ENCODE data around the gene RPTOR. TPM values are rescaled to one million over a fixed set of nuclear protein-coding genes. Genes with fewer than 3 reads are reported as not detected.

RPTOR gene
- total and polyA plus RNA-seq, 4 experiments from 2014 or later: 2.4 to 51.8 (median 29.6) TPM

DNA sequence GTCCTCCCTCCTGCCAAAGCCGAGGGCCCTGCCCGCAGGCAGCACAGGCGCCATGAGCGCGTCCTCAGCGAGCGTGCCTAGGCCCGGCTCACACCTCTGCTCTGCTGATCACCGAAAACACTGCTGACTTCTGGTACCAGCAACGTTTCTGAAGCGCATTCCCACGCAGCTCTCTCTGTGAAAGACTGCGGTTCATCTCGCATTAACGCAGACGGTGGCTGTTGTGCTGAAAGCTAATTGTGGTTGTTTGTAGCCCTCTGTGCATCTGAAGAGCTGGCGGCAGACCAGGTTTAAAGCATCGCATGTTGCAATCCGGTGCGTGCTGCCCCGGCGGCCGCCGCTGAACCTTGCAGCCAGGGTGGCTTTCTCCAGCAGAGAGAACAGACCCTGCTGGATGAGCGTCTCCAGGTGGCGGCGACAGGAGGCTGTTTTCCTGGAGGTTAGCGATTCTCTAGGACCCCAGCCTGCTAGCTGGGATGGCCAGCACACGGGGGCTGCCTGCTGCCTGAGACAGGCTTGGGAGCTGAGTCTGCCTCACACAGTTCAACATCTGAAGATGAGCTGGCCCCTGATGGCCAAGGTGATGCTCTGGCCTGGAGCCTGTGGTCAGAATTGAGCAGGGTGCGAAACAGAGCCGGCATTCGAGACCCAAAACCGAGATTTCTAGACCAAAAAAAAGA lies 397.2 kb downstream of the RPTOR start:
- Mint-ChIP-seq H3K4me3 (no peak overlapping the region), H3K27ac (no peak overlapping the region), H3K9me3 (no peaks in the 10 kb centered on the region), H3K36me3 (peaks cover 23 to 27% of the 10 kb centered on the region in 2 donors), H3K27me3 (no peaks in the 10 kb centered on the region), H3K4me1 (peaks cover 16 to 33% (median 25%) of the 10 kb centered on the region in 4 donors)
- no peak overlapping the region for H3K4me3 ChIP-seq (ENCODE audit: low read length in 2 of 2)
- DNase-seq: no peak
- intact Hi-C loops (cut with micrococcal nuclease): no loop called here
- no peak overlapping the region for H3K27ac ChIP-seq (ENCODE audit: low read depth, low read length)
- H3K36me3 ChIP-seq (ENCODE audit: insufficient read depth, low read length): peaks cover 10% of the 10 kb centered on the region
- no peaks in the 10 kb centered on the region for H3K9me3 ChIP-seq (ENCODE audit: control insufficient read depth in 1 of 2, low read length in 2 of 2)
- no peaks in the 10 kb centered on the region for H3K27me3 ChIP-seq (ENCODE audit: insufficient read depth, low read length)
- POLR2A ChIA-PET (ENCODE audit: partially characterized antibody): no interaction called here
- CTCF ChIA-PET (ENCODE audit: partially characterized antibody): interaction anchor here (1.0 to 1.1 kb wide), 2 partner anchors 12 to 76 kb away, joined by 3 to 4 read pairs; no protein-coding TSS in a partner anchor
- H3K4me1 ChIP-seq (ENCODE audit: insufficient read depth, low read length): peaks cover 28% of the 10 kb centered on the region

DNA sequence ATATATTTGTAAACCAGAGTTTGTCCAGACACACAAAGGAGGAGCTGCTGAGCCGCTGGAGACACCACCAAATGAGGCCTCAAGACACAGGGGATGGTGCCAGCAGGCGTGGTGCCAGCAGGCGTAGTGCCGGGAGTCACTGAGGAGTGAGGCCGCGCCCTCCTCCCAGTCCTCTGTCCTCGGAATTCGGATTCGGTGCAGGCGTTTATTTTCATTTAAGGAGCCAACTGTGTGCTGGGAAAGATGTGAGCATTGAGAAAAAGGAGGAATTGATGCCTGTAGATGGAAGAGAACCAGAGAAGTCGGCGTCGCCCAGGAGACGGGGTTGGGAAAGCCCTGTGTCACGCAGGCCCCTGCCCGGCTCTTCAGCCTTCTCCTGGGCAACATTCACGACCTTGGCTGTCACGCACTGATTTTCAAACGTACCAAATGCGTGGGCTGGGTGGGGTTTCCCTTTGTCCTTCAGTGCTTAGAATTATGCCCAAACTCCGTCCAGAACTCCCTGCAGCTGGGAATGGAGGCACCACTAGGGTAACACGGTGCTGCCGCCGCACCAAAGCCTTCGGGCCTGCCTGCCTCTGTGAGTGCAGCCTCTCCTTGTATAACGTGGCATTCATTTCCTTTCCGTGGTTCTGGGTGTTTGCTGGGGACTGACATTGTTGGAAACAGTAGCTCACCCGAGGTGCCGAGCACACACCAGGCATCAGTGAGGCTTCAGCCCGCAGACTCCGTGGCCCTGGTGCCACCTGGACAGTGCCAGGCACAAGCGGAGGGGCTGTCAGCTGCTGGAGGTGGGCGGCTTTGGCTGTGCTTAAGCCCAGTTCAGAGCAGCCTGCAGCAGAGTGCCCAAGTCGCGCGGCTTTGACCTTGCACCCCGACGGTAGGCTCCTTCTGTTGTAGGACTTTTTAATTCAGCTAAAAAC lies 398.0 kb downstream of the RPTOR start:
- H3K27me3 Mint-ChIP-seq: no peaks in the 10 kb centered on the region

DNA sequence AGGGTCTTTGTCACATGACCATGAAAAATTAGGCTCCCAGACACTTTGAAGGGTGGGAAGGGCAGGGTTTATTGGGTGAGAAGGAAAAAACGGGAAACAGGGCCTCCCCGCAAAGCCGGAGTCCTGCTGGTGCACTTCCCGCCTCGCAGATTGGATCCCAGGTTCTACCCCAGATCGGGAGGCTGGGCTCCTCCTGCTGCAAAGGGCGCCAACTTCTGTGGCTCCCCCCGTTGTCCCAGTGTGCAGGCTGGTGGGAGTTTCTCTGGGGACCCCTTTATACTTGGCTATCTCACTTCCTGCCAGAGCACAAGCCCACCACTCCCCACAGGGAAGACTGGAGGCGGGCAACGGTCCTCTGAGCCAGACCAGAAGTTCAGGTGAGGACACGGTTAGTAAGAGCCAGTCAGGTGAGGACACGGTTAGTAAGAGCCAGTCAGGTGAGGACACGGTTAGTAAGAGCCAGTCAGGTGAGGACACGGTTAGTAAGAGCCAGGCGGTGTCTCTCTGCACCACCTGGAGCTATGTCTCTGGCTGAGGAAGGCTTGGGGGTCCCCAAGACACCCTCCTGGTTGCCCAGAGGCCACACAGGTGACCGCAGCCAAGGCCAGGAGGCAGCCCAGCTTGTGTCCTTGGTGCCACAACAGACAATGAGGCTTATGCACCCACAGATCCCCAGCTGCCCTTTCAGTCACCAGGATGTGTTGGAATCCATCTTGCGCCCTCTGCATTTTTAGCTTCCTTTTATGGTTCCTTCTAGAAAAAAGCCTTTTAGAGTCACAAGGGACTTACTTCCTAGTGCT lies 398.9 kb downstream of the RPTOR start:
- no peak overlapping the region for H3K4me3 Mint-ChIP-seq
- DNase-seq: no peak
- Histone ChIP-seq H3K4me3 (ENCODE audit: low read length in 2 of 2) (no peak overlapping the region), H3K9me3 (ENCODE audit: control insufficient read depth in 1 of 2, low read length in 2 of 2) (no peaks in the 10 kb centered on the region), H3K27ac (ENCODE audit: low read depth, low read length) (no peak overlapping the region), H3K36me3 (ENCODE audit: insufficient read depth, low read length) (peaks cover 20% of the 10 kb centered on the region), H3K4me1 (ENCODE audit: insufficient read depth, low read length) (peaks cover 18% of the 10 kb centered on the region), H3K27me3 (ENCODE audit: insufficient read depth, low read length) (no peaks in the 10 kb centered on the region)
- no peaks in the 10 kb centered on the region for H3K9me3 Mint-ChIP-seq
- peaks cover 27 to 33% of the 10 kb centered on the region in 2 donors for H3K36me3 Mint-ChIP-seq
- POLR2A ChIA-PET (ENCODE audit: partially characterized antibody): interaction anchor here (1.2 kb wide), 1 partner anchor 35 kb away, joined by 3 read pairs; no protein-coding TSS in a partner anchor
- intact Hi-C loops (cut with micrococcal nuclease): no loop called here
- H3K27ac Mint-ChIP-seq: peak overlapping the region in 1 of 7 donors; percentile 59
- H3K4me1 Mint-ChIP-seq: peaks cover 8 to 19% (median 12%) of the 10 kb centered on the region in 4 donors
- no peaks in the 10 kb centered on the region for H3K27me3 Mint-ChIP-seq
- CTCF ChIA-PET (ENCODE audit: partially characterized antibody): interaction anchor here (1.5 kb wide), 1 partner anchor 45 kb away, joined by 3 read pairs; no protein-coding TSS in a partner anchor

More for the DNA sequence above, 398.0 kb downstream of the RPTOR start:
- peaks cover 27 to 33% of the 10 kb centered on the region in 2 donors for H3K36me3 Mint-ChIP-seq
- Histone ChIP-seq H3K27me3 (ENCODE audit: insufficient read depth, low read length) (no peaks in the 10 kb centered on the region), H3K4me1 (ENCODE audit: insufficient read depth, low read length) (peaks cover 27% of the 10 kb centered on the region), H3K27ac (ENCODE audit: low read depth, low read length) (no peak overlapping the region), H3K9me3 (ENCODE audit: control insufficient read depth in 1 of 2, low read length in 2 of 2) (no peaks in the 10 kb centered on the region), H3K36me3 (ENCODE audit: insufficient read depth, low read length) (peaks cover 18% of the 10 kb centered on the region), H3K4me3 (ENCODE audit: low read length in 2 of 2) (no peak overlapping the region)
- H3K27ac Mint-ChIP-seq: peak overlapping the region in 1 of 7 donors; percentile 41
- ChIA-PET POLR2A (ENCODE audit: partially characterized antibody) (interaction anchor here (1.2 kb wide), 1 partner anchor 34 kb away, joined by 3 read pairs; no protein-coding TSS in a partner anchor), CTCF (ENCODE audit: partially characterized antibody) (interaction anchor here (1.0 to 1.5 kb wide), 3 partner anchors 13 to 77 kb away, joined by 3 to 4 read pairs (median 3); no protein-coding TSS in a partner anchor)
- peak overlapping the region in 1 of 8 donors; percentile 25 for H3K4me3 Mint-ChIP-seq
- H3K9me3 Mint-ChIP-seq: no peaks in the 10 kb centered on the region
- peaks cover 14 to 28% (median 20%) of the 10 kb centered on the region in 4 donors for H3K4me1 Mint-ChIP-seq
- intact Hi-C loops (cut with micrococcal nuclease): no loop called here
- DNase-seq: no peak

DNA sequence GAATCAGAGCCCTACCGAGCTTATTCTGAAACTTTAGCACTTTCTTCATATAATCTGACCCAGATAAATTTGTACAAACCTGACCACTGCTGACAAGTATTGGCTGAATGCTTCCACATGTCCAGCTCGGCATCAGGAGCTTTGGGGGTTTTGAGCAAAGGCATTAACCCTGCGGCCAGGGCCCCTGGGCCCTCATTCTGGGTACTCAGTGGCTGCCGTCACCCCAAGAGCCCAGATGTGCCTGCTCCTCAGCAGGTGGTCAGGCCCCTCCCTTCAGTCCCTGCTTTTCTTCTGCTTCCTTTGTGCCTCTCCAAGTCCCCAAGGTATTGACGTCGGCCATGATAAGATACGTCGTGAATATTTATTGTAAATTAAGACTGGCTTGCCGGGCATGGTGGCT lies 399.7 kb downstream of the RPTOR start:
- H3K27me3 ChIP-seq (ENCODE audit: insufficient read depth, low read length): no peaks in the 10 kb centered on the region
- Mint-ChIP-seq H3K4me3 (no peak overlapping the region), H3K4me1 (peaks cover 0 to 12% (median 5%) of the 10 kb centered on the region in 4 donors), H3K27ac (peak overlapping the region in 2 of 7 donors; percentile 46 to 52), H3K9me3 (no peaks in the 10 kb centered on the region), H3K27me3 (no peaks in the 10 kb centered on the region), H3K36me3 (peaks cover 29 to 33% of the 10 kb centered on the region in 2 donors)
- POLR2A ChIA-PET (ENCODE audit: partially characterized antibody): no interaction called here
- CTCF ChIA-PET (ENCODE audit: partially characterized antibody): interaction anchor here (1.5 kb wide), 1 partner anchor 44 kb away, joined by 3 read pairs; no protein-coding TSS in a partner anchor
- no peak for DNase-seq
- H3K36me3 ChIP-seq (ENCODE audit: insufficient read depth, low read length): peaks cover 22% of the 10 kb centered on the region
- intact Hi-C loops (cut with micrococcal nuclease): no loop called here
- H3K4me1 ChIP-seq (ENCODE audit: insufficient read depth, low read length): peaks cover 10% of the 10 kb centered on the region
- no peak overlapping the region for H3K4me3 ChIP-seq (ENCODE audit: low read length in 2 of 2)
- no peaks in the 10 kb centered on the region for H3K9me3 ChIP-seq (ENCODE audit: control insufficient read depth in 1 of 2, low read length in 2 of 2)
- H3K27ac ChIP-seq (ENCODE audit: low read depth, low read length): no peak overlapping the region

DNA sequence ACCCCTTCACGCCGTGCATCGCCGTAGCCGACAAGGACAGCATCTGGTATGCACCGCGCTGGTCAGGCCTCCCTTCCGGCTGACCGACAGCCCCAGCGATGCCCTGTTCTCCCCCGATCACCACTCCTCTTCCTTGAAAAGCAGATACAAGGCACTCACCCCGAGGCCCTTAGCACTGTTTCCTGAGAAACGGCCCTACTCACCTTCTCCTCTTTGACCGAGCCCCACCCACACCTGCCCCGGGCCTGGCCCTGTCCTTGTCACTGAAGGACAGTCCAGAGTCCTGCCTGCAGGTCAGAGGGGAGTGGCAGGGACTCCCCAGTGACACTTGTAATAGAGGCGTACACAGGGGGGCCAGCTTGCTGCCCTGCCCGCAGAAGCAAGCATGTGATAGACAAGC lies 401.1 kb downstream of the RPTOR start:
- no peak for DNase-seq
- H3K36me3 ChIP-seq (ENCODE audit: insufficient read depth, low read length): peaks cover 34% of the 10 kb centered on the region
- H3K9me3 Mint-ChIP-seq: no peaks in the 10 kb centered on the region
- H3K27ac ChIP-seq (ENCODE audit: low read depth, low read length): no peak overlapping the region
- H3K4me3 Mint-ChIP-seq: no peak overlapping the region
- H3K27me3 ChIP-seq (ENCODE audit: insufficient read depth, low read length): no peaks in the 10 kb centered on the region
- no peak overlapping the region for H3K4me3 ChIP-seq (ENCODE audit: low read length in 2 of 2)
- ChIA-PET POLR2A (ENCODE audit: partially characterized antibody) (no interaction called here), CTCF (ENCODE audit: partially characterized antibody) (no interaction called here)
- intact Hi-C loops (cut with micrococcal nuclease): no loop called here
- no peaks in the 10 kb centered on the region for H3K9me3 ChIP-seq (ENCODE audit: control insufficient read depth in 1 of 2, low read length in 2 of 2)
- no peaks in the 10 kb centered on the region for H3K27me3 Mint-ChIP-seq
- H3K27ac Mint-ChIP-seq: no peak overlapping the region
- H3K4me1 Mint-ChIP-seq: peaks cover 0 to 7% (median 0%) of the 10 kb centered on the region in 4 donors
- peaks cover 29 to 32% of the 10 kb centered on the region in 2 donors for H3K36me3 Mint-ChIP-seq
- H3K4me1 ChIP-seq (ENCODE audit: insufficient read depth, low read length): no peaks in the 10 kb centered on the region

DNA sequence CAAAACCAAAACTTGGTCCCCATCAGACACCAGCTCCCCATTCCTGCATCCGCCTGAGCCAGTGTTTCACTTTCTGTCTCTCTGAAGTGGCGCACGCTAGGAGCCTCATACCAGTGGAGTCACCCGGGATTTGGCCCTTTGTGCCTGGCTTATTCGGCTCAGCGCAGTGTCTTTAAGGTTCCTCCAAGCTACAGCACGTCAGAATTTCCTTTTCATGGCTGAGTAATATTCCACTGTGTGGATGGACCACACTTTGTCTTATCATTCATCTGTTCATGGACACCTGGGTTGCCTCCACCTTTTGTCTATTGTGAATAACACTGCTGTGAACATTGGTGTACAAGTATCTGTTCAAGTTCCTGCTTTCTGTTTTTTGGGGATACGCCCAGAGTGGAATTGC lies 401.8 kb downstream of the RPTOR start:
- Mint-ChIP-seq H3K36me3 (peaks cover 29 to 32% of the 10 kb centered on the region in 2 donors), H3K27me3 (no peaks in the 10 kb centered on the region), H3K9me3 (no peaks in the 10 kb centered on the region), H3K4me3 (no peak overlapping the region), H3K27ac (peak overlapping the region in 2 of 7 donors; percentile 35 to 47), H3K4me1 (peaks cover 0 to 7% (median 0%) of the 10 kb centered on the region in 4 donors)
- no peak for DNase-seq
- H3K36me3 ChIP-seq (ENCODE audit: insufficient read depth, low read length): peaks cover 36% of the 10 kb centered on the region
- CTCF ChIA-PET (ENCODE audit: partially characterized antibody): no interaction called here
- H3K27ac ChIP-seq (ENCODE audit: low read depth, low read length): no peak overlapping the region
- no peaks in the 10 kb centered on the region for H3K9me3 ChIP-seq (ENCODE audit: control insufficient read depth in 1 of 2, low read length in 2 of 2)
- no peak overlapping the region for H3K4me3 ChIP-seq (ENCODE audit: low read length in 2 of 2)
- intact Hi-C loops (cut with micrococcal nuclease): no loop called here
- H3K4me1 ChIP-seq (ENCODE audit: insufficient read depth, low read length): no peaks in the 10 kb centered on the region
- POLR2A ChIA-PET (ENCODE audit: partially characterized antibody): no interaction called here
- H3K27me3 ChIP-seq (ENCODE audit: insufficient read depth, low read length): no peaks in the 10 kb centered on the region

All from CD4-positive, alpha-beta memory T cell (primary cell).